ENCODE results near the gene TGFA.

GRCh38 chr2:70528276-70528675, 25.4 kb downstream of the TGFA start:
- TF ChIP-seq, protein P1, sequence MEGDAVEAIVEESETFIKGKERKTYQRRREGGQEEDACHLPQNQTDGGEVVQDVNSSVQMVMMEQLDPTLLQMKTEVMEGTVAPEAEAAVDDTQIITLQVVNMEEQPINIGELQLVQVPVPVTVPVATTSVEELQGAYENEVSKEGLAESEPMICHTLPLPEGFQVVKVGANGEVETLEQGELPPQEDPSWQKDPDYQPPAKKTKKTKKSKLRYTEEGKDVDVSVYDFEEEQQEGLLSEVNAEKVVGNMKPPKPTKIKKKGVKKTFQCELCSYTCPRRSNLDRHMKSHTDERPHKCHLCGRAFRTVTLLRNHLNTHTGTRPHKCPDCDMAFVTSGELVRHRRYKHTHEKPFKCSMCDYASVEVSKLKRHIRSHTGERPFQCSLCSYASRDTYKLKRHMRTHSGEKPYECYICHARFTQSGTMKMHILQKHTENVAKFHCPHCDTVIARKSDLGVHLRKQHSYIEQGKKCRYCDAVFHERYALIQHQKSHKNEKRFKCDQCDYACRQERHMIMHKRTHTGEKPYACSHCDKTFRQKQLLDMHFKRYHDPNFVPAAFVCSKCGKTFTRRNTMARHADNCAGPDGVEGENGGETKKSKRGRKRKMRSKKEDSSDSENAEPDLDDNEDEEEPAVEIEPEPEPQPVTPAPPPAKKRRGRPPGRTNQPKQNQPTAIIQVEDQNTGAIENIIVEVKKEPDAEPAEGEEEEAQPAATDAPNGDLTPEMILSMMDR (IDR thresholded peaks at IDR 0.05) = no peak
- TF ChIP-seq POLR2A (IDR thresholded peaks at IDR 0.05) = no peak
